H1 (cell line): ENCODE data around the gene AXIN2. TPM values are rescaled to one million over a fixed set of nuclear protein-coding genes. Genes with fewer than 3 reads are reported as not detected.

Source experiments
- CTCF ChIA-PET: fragments of 300-600 bp; sonication (Branson Sonifier 250); formaldehyde crosslinking; loops from one replicate; lab custom pipeline; 2021; ENCODE audit not compliant: partially characterized antibody; lab: Charles Lee
- POLR2A ChIA-PET: fragments of 300-600 bp; sonication (Branson Sonifier 250); formaldehyde crosslinking; loops from one replicate; lab custom pipeline; 2021; ENCODE audit warnings: inconsistent platforms; ENCODE audit not compliant: partially characterized antibody; lab: Charles Lee
- DNase-seq, 2 experiments: peaks; one replicate each; pipeline versions ENCODE4 v3.0.0 to v3.0.0-alpha.2; 2010 to 2022; ENCODE audit warnings: low spot score in 2 of 2, low read depth in 1 of 2, mixed read lengths in 1 of 2
- FAIRE-seq: peaks from 2 replicates; lab custom pipeline; 2011; peaks lifted over from hg19 to GRCh38; lab: Jason Lieb, UNC
- H2AFZ ChIP-seq: 2 replicates; pipeline ENCODE4 v1.8.1; 2012; ENCODE audit warnings: low read length, inconsistent platforms
- H2AK5ac ChIP-seq: 2 replicates; pipeline ENCODE4 v1.6.1; 2013; ENCODE audit warnings: low read depth, low read length
- H2BK120ac ChIP-seq: replicated peaks from 2 replicates; pipeline ENCODE3; 2013; ENCODE audit warnings: low read depth, low read length, inconsistent platforms
- H2BK12ac ChIP-seq: 2 replicates; pipeline ENCODE4 v1.6.1; 2013; ENCODE audit warnings: low read depth, low read length
- H2BK15ac ChIP-seq: 2 replicates; pipeline ENCODE4 v1.6.1; 2013; ENCODE audit warnings: low read length
- H2BK20ac ChIP-seq: 2 replicates; pipeline ENCODE4 v1.6.1; 2013; ENCODE audit warnings: low read length
- H2BK5ac ChIP-seq: 2 replicates; pipeline ENCODE4 v1.6.1; 2013; ENCODE audit warnings: low read depth, low read length
- H3K14ac ChIP-seq: 2 replicates; pipeline ENCODE4 v1.6.1; 2013; ENCODE audit warnings: inconsistent platforms; ENCODE audit not compliant: insufficient read length
- H3K18ac ChIP-seq: 2 replicates; pipeline ENCODE4 v1.6.1; 2013; ENCODE audit warnings: low read length; ENCODE audit errors: extremely low read depth
- H3K23ac ChIP-seq: 2 replicates; pipeline ENCODE4 v1.6.1; 2013; ENCODE audit warnings: inconsistent platforms; ENCODE audit not compliant: insufficient read length
- H3K23me2 ChIP-seq: 2 replicates; pipeline ENCODE4 v1.6.1; 2013; ENCODE audit warnings: low read depth, low read length
- H3K27ac ChIP-seq: 2 replicates; pipeline ENCODE4 v1.6.1; 2011; ENCODE audit warnings: low read depth, low read length, inconsistent platforms
- H3K27me3 ChIP-seq, 4 experiments: replicated peaks in 1 of 4; 1 replicate in 1 of 4; 2 replicates in 3 of 4; pipeline versions ENCODE4 v1.6.1 to v1.8.1; 2011 to 2013; ENCODE audit warnings: low read length in 3 of 4, mild to moderate bottlenecking in 3 of 4, inconsistent platforms in 2 of 4, mixed read lengths in 2 of 4, moderate library complexity in 1 of 4; ENCODE audit not compliant: control insufficient read depth in 3 of 4, insufficient read depth in 3 of 4; ENCODE audit errors: extremely low read depth in 1 of 4
- H3K36me3 ChIP-seq, 4 experiments: 2 replicates each; pipeline versions ENCODE4 v1.6.1 to v1.8.1; 2011 to 2013; ENCODE audit warnings: mild to moderate bottlenecking in 4 of 4, low read length in 3 of 4, moderate library complexity in 2 of 4, control low read depth in 1 of 4, inconsistent platforms in 1 of 4; ENCODE audit not compliant: insufficient read depth in 4 of 4, control insufficient read depth in 2 of 4
- H3K4ac ChIP-seq: replicated peaks from 2 replicates; pipeline ENCODE3; 2013; ENCODE audit warnings: low read length, low read depth, mixed read lengths, inconsistent platforms; ENCODE audit not compliant: insufficient read length
- H3K4me1 ChIP-seq, 4 experiments: replicated peaks in 1 of 4; 1 replicate in 1 of 4; 2 replicates in 3 of 4; pipeline versions ENCODE4 v1.6.1 to v1.8.1; 2011 to 2013; ENCODE audit warnings: low read length in 3 of 4, inconsistent platforms in 2 of 4, mixed read lengths in 1 of 4; ENCODE audit not compliant: insufficient read depth in 4 of 4, control insufficient read depth in 3 of 4
- H3K4me2 ChIP-seq, 2 experiments: 2 replicates each; pipeline versions ENCODE4 v1.6.1 to v1.8.1; 2011 to 2013; ENCODE audit warnings: low read depth in 2 of 2, low read length in 2 of 2, control low read depth in 1 of 2, inconsistent platforms in 1 of 2, mild to moderate bottlenecking in 1 of 2; ENCODE audit not compliant: insufficient read depth in 1 of 2
- H3K4me3 ChIP-seq, 4 experiments: fragments of 200-600, 300-600 bp in 1 of 4; sonication (generic), shearing (Covaris generic), sonication (Bioruptor Twin) in 1 of 4; 2 replicates each; pipeline versions ENCODE4 v1.5.1 to v1.8.1; 2011 to 2016; ENCODE audit warnings: low read length in 4 of 4, low read depth in 3 of 4, control low read depth in 2 of 4, inconsistent platforms in 2 of 4, mild to moderate bottlenecking in 2 of 4, mixed read lengths in 1 of 4, moderate library complexity in 1 of 4; ENCODE audit not compliant: insufficient read depth in 2 of 4; ENCODE audit errors: extremely low read depth in 1 of 4
- H3K56ac ChIP-seq: replicated peaks from 2 replicates; pipeline ENCODE3; 2013; ENCODE audit warnings: low read depth, mild to moderate bottlenecking, mixed read lengths, low read length, inconsistent platforms; ENCODE audit not compliant: insufficient read length
- H3K79me1 ChIP-seq: 2 replicates; pipeline ENCODE4 v1.6.1; 2013; ENCODE audit warnings: low read depth, low read length, control low read depth
- H3K79me2 ChIP-seq, 2 experiments: 2 replicates each; pipeline versions ENCODE4 v1.6.1 to v1.8.1; 2012 to 2013; ENCODE audit warnings: low read length in 2 of 2, mild to moderate bottlenecking in 2 of 2, inconsistent platforms in 1 of 2; ENCODE audit not compliant: insufficient read depth in 2 of 2, control insufficient read depth in 1 of 2
- H3K9ac ChIP-seq, 4 experiments: replicated peaks in 1 of 4; 1 replicate in 1 of 4; 2 replicates in 3 of 4; pipeline versions ENCODE4 v1.6.1 to v1.8.1; 2011 to 2013; ENCODE audit warnings: low read depth in 3 of 4, low read length in 3 of 4, control low read depth in 2 of 4, mild to moderate bottlenecking in 2 of 4, moderate library complexity in 2 of 4, inconsistent platforms in 1 of 4; ENCODE audit errors: extremely low read depth in 1 of 4
- H3K9me3 ChIP-seq, 2 experiments: 2 replicates each; pipeline versions ENCODE4 v1.6.1 to v1.8.1; 2012 to 2013; ENCODE audit warnings: mild to moderate bottlenecking in 2 of 2, moderate library complexity in 2 of 2, control low read depth in 1 of 2, inconsistent platforms in 1 of 2, low read depth in 1 of 2, low read length in 1 of 2, mixed read lengths in 1 of 2; ENCODE audit not compliant: insufficient read depth in 2 of 2
- H4K20me1 ChIP-seq, 2 experiments: replicated peaks in 1 of 2; 2 replicates each; pipeline versions ENCODE3 to v1.8.1; 2011 to 2013; ENCODE audit warnings: inconsistent platforms in 2 of 2, low read length in 2 of 2, mild to moderate bottlenecking in 1 of 2; ENCODE audit not compliant: insufficient read depth in 2 of 2, control insufficient read depth in 1 of 2
- H4K5ac ChIP-seq: 2 replicates; pipeline ENCODE4 v1.6.1; 2013; ENCODE audit warnings: low read length, low read depth, mixed read lengths, inconsistent platforms; ENCODE audit not compliant: insufficient read length
- H4K8ac ChIP-seq: 2 replicates; pipeline ENCODE4 v1.8.0; 2013; ENCODE audit warnings: mild to moderate bottlenecking, moderate library complexity, low read length, inconsistent platforms; ENCODE audit not compliant: insufficient read depth; ENCODE audit errors: extremely low read depth
- H4K91ac ChIP-seq: replicated peaks from 2 replicates; pipeline ENCODE3; 2013; ENCODE audit warnings: low read length, mixed read lengths, inconsistent platforms; ENCODE audit not compliant: insufficient read length
- ASH2L ChIP-seq: fragments of 200-600, 300-600 bp; sonication (generic); IDR thresholded peaks from one replicate; pipeline ENCODE4 v1.7.1; 2017; ENCODE audit warnings: low read length
- ATF3 ChIP-seq: IDR thresholded peaks from 2 replicates; pipeline ENCODE4 v1.6.1; 2011; ENCODE audit warnings: low read depth, mild to moderate bottlenecking, low read length; ENCODE audit not compliant: insufficient read depth
- CEBPB ChIP-seq: IDR thresholded peaks from 2 replicates; pipeline ENCODE4 v1.6.1; 2012; ENCODE audit warnings: low read depth, low read length
- EP300 ChIP-seq, 2 experiments: IDR thresholded peaks; 1 replicate in 1 of 2; 2 replicates in 1 of 2; pipeline ENCODE4 v1.6.1; 2011 to 2012; ENCODE audit warnings: low read depth in 2 of 2, low read length in 2 of 2, mild to moderate bottlenecking in 2 of 2, borderline replicate concordance in 1 of 2, inconsistent platforms in 1 of 2, moderate library complexity in 1 of 2
- GTF2F1 ChIP-seq: IDR thresholded peaks from 2 replicates; pipeline ENCODE4 v1.6.1; 2012; ENCODE audit warnings: low read depth, low read length, improper control_type of control experiment, borderline replicate concordance
- POLR2AphosphoS5 ChIP-seq: IDR thresholded peaks from 2 replicates; pipeline ENCODE4 v1.6.1; 2011; ENCODE audit warnings: low read depth, low read length
- WGBS, 2 experiments: shearing (Covaris generic) in 1 of 2; methylation state at CpG; one replicate each; pipeline versions ENCODE4 v1.1.6 to v1.1.7; 2013 to 2015; ENCODE audit warnings: low lambda C conversion rate in 2 of 2, mixed read lengths in 2 of 2, inconsistent platforms in 1 of 2, low coverage in 1 of 2, missing lambda C conversion rate in 1 of 2; ENCODE audit not compliant: insufficient replicate concordance in 2 of 2, insufficient coverage in 1 of 2, insufficient read length in 1 of 2; ENCODE audit errors: extremely low coverage in 1 of 2, missing lambda C conversion rate in 1 of 2; 5-methylcytosine and 5-hydroxymethylcytosine counted together
- polyA plus RNA-seq, 7 experiments: library from polyadenylated mRNA; depleted of rRNA in 3 of 7; stranded (reverse) in 5 of 7; unstranded in 2 of 7; fragments of >200 nt in 5 of 7; fragments of 200-250 nt in 2 of 7; gene quantifications; 1 replicate in 5 of 7; 2 replicates in 1 of 7; 4 replicates in 1 of 7; pipeline versions ENCODE4 v1.2.1 to v1.2.3, GENCODE V29; 2011 to 2013; ENCODE audit warnings: missing spikeins in 2 of 7, mixed read lengths in 2 of 7
- total RNA-seq: library from RNA; stranded (reverse); fragmentation: NEBNext Ultra II Directional; extraction: Animal tissue kit (Norgen Biotek cat#: 25700); gene quantifications from 2 replicates; pipeline ENCODE4 v1.2.1, GENCODE V29; 2021

AXIN2 gene
- total and polyA plus RNA-seq, 2 of the 8 experiments (the other 6 are each of a cell fraction or from before 2014, with no cell fraction given), result 17.7 to 33.4 TPM

GRCh38 chr17:65553009-65553645 is 8.3 kb downstream of the AXIN2 start:
- no peak overlapping the region for H3K4me2 ChIP-seq
- H3K36me3 ChIP-seq, result peaks cover 2 to 41% (median 22%) of the 10 kb centered on the region in 4 experiments; a peak in 7 of 8 replicates
- no peak for FAIRE-seq

More at GRCh38 chr17:65553009-65553645, 8.3 kb downstream of the AXIN2 start:
- Histone ChIP-seq H4K20me1 (peaks cover 29 to 64% of the 10 kb centered on the region in 2 experiments), H2BK20ac (no peak overlapping the region), H3K23ac (no peak overlapping the region), H3K4ac (no peak overlapping the region), H2BK5ac (no peak overlapping the region), H4K91ac (no peak overlapping the region), H3K79me1 (peaks cover 32% of the 10 kb centered on the region), H3K23me2 (peaks cover 2% of the 10 kb centered on the region; the same call in 1 of the 2 replicates), H3K9me3 (no peaks in the 10 kb centered on the region), H2AK5ac (no peak overlapping the region; the same call in 1 of the 2 replicates), H3K27me3 (peaks cover 0 to 2% (median 0%) of the 10 kb centered on the region in 4 experiments; a peak in 2 of 7 replicates), H3K18ac (no peak overlapping the region), H3K14ac (no peak overlapping the region), H3K79me2 (peaks cover 0 to 57% of the 10 kb centered on the region in 2 experiments), H3K56ac (no peak overlapping the region), H3K4me3 (no peak overlapping the region), H4K5ac (no peak overlapping the region), H2BK120ac (no peak overlapping the region), H4K8ac (no peak overlapping the region), H2BK12ac (no peak overlapping the region), H3K27ac (no peak overlapping the region), H2AFZ (no peak overlapping the region), H3K9ac (no peak overlapping the region), H3K4me1 (peaks cover 21 to 30% (median 27%) of the 10 kb centered on the region in 4 experiments), H2BK15ac (no peak overlapping the region)
- DNase-seq, result no peak
- 96% methylated on average over 6 of the region's 6 CpGs; no CpG with 5 or more reads in 1 of the 2 experiments for WGBS, 2 experiments
- ChIA-PET POLR2A (interaction anchor here (0.9 to 1.2 kb wide), 2 partner anchors 13 to 22 kb away, joined by 3 read pairs; no protein-coding TSS in a partner anchor), CTCF (interaction anchor here (0.9 to 7.4 kb wide), 4 partner anchors 11 to 243 kb away, joined by 3 to 62 read pairs (median 4); no protein-coding TSS in a partner anchor)
- no peak for TF ChIP-seq ATF3
- no peak for TF ChIP-seq POLR2AphosphoS5
- no peak for TF ChIP-seq ASH2L
- TF ChIP-seq GTF2F1, result no peak
- TF ChIP-seq CEBPB, result no peak
- no peak for TF ChIP-seq EP300 (IDR thresholded peaks at IDR 0.05; ENCODE audit: borderline replicate concordance in 1 of 2, low read depth in 2 of 2, low read length in 2 of 2)
